NOMO-1 treated with dmso at 0.1 percent for 144 hours (cell line): ENCODE data around the gene HK3.
"Not testable (repeated sequence)": the region's sequence is repeated elsewhere in the genome, so short reads cannot be mapped to it uniquely, and the experiment has no call there.

Experiments used
- DNase-seq: peaks from one replicate; lab custom pipeline; 2025; ENCODE audit not compliant: unreplicated experiment; lab: John Stamatoyannopoulos, UW

The HK3 gene

GRCh38 chr5:176870644-176871043 is 28.5 kb downstream of the HK3 start:
- DNase-seq, result not testable (repeated sequence)

- DNase-seq, result no peak
These were observed 29.0 kb downstream of the HK3 start for GRCh38 chr5:176870110-176870591.

- no peak for DNase-seq
These were observed 29.5 kb downstream of the HK3 start for GRCh38 chr5:176869501-176870109.

- DNase-seq, result no peak
These were observed 30.4 kb downstream of the HK3 start for GRCh38 chr5:176868731-176869130.

- DNase-seq, result no peak
These were observed 31.0 kb downstream of the HK3 start for GRCh38 chr5:176868126-176868525.

- no peak for DNase-seq
These were observed 32.3 kb downstream of the HK3 start for GRCh38 chr5:176866707-176867310.

GRCh38 chr5:176865964-176866363 is 33.2 kb downstream of the HK3 start:
- no peak for DNase-seq

GRCh38 chr5:176864755-176865154 is 34.4 kb downstream of the HK3 start:
- DNase-seq, result no peak

GRCh38 chr5:176863765-176864098 is 35.4 kb downstream of the HK3 start:
- no peak for DNase-seq

- DNase-seq, result peak; percentile 30
These were observed 35.9 kb downstream of the HK3 start for GRCh38 chr5:176863041-176863764.

GRCh38 chr5:176862330-176862995 is 36.7 kb downstream of the HK3 start:
- no peak for DNase-seq

- no peak for DNase-seq
These were observed 37.9 kb downstream of the HK3 start for GRCh38 chr5:176861276-176861675.

GRCh38 chr5:176860381-176860780 is 38.8 kb downstream of the HK3 start:
- no peak for DNase-seq

GRCh38 chr5:176859916-176860315 is 39.2 kb downstream of the HK3 start:
- no peak for DNase-seq

- no peak for DNase-seq
These were observed 41.3 kb downstream of the HK3 start for GRCh38 chr5:176857894-176858273.

- DNase-seq, result no peak
These were observed 41.8 kb downstream of the HK3 start for GRCh38 chr5:176857216-176857893.

GRCh38 chr5:176856746-176857145 is 42.4 kb downstream of the HK3 start:
- no peak for DNase-seq

- no peak for DNase-seq
These were observed 43.5 kb downstream of the HK3 start for GRCh38 chr5:176855598-176855997.

- no peak for DNase-seq
These were observed 45.0 kb downstream of the HK3 start for GRCh38 chr5:176854164-176854563.

- no peak for DNase-seq
These were observed 45.9 kb downstream of the HK3 start for GRCh38 chr5:176853151-176853778.
